ENCODE data around the gene TPRA1.

DNA sequence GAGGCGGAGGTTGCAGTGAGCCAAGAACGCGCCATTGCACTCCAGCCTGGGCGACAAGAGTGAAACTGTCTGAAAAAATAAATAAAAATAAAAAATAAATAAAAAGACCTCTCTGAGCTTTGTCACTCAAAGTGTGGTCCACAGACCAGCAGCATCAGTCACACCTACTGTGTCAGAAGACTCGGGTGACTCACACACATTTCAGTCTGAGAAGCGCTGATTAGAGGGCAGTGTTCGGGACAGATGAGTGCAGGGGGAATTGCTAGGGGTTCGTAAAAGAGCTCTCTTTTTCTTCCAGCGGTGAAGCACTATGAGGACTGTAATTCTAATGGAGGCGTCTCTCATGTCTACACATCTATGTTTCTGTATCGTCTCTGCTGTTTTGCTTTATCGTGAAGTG, 44.1 kb upstream of the TPRA1 start:
- no peak for TF ChIP-seq POLR2AphosphoS5 (IDR thresholded peaks at IDR 0.05; ENCODE audit: low read depth, low read length)
- TF ChIP-seq TAF1 (IDR thresholded peaks at IDR 0.05; ENCODE audit: borderline replicate concordance, low read depth, low read length) = no peak

Data from GM12892 (cell line).